ENCODE measurements around the gene SPACA7.
"Not testable (repeated sequence)": the region's sequence is repeated elsewhere in the genome, so short reads cannot be mapped to it uniquely, and the experiment has no call there.

Gene SPACA7

GRCh38 chr13:112397108-112397507, 21.0 kb downstream of the SPACA7 start:
- no peak for DNase-seq (ENCODE audit: low read depth)
- no peak overlapping the region for H3K4me3 ChIP-seq (ENCODE audit: low read depth, low read length)

GRCh38 chr13:112398347-112398746, 22.2 kb downstream of the SPACA7 start:
- H3K4me3 ChIP-seq (ENCODE audit: low read depth, low read length): not testable (repeated sequence)

GRCh38 chr13:112409828-112410227, 33.7 kb downstream of the SPACA7 start:
- DNase-seq (ENCODE audit: low read depth); H3K4me3 ChIP-seq (ENCODE audit: low read depth, low read length): not testable (repeated sequence)

More at GRCh38 chr13:112398347-112398746, 22.2 kb downstream of the SPACA7 start:
- not testable (repeated sequence) for DNase-seq (ENCODE audit: low read depth)

GRCh38 chr13:112416647-112417046, 40.5 kb downstream of the SPACA7 start:
- H3K4me3 ChIP-seq (ENCODE audit: low read depth, low read length): no peak overlapping the region
- no peak for DNase-seq (ENCODE audit: low read depth)

GRCh38 chr13:112417079-112417478, 40.9 kb downstream of the SPACA7 start:
- no peak overlapping the region for H3K4me3 ChIP-seq (ENCODE audit: low read depth, low read length)
- no peak for DNase-seq (ENCODE audit: low read depth)

- DNase-seq (ENCODE audit: low read depth): no peak
- H3K4me3 ChIP-seq (ENCODE audit: low read depth, low read length): no peak overlapping the region
Observed at GRCh38 chr13:112424098-112424497, 47.9 kb downstream of the SPACA7 start.

- H3K4me3 ChIP-seq (ENCODE audit: low read depth, low read length): no peak overlapping the region
- no peak for DNase-seq (ENCODE audit: low read depth)
Observed at GRCh38 chr13:112428704-112429103, 52.5 kb downstream of the SPACA7 start.

GRCh38 chr13:112431734-112432133, 55.6 kb downstream of the SPACA7 start:
- DNase-seq (ENCODE audit: low read depth): no peak
- no peak overlapping the region for H3K4me3 ChIP-seq (ENCODE audit: low read depth, low read length)

GRCh38 chr13:112432734-112433133, 56.6 kb downstream of the SPACA7 start:
- DNase-seq (ENCODE audit: low read depth); H3K4me3 ChIP-seq (ENCODE audit: low read depth, low read length): not testable (repeated sequence)

- H3K4me3 ChIP-seq (ENCODE audit: low read depth, low read length); DNase-seq (ENCODE audit: low read depth): not testable (repeated sequence)
Observed at GRCh38 chr13:112433517-112433916, 57.4 kb downstream of the SPACA7 start.

- H3K4me3 ChIP-seq (ENCODE audit: low read depth, low read length): no peak overlapping the region
- no peak for DNase-seq (ENCODE audit: low read depth)
Observed at GRCh38 chr13:112434032-112434431, 57.9 kb downstream of the SPACA7 start.

GRCh38 chr13:112434937-112435523, 58.9 kb downstream of the SPACA7 start:
- DNase-seq (ENCODE audit: low read depth): no peak
- no peak overlapping the region for H3K4me3 ChIP-seq (ENCODE audit: low read depth, low read length)

GRCh38 chr13:112435973-112436372, 59.8 kb downstream of the SPACA7 start:
- no peak overlapping the region for H3K4me3 ChIP-seq (ENCODE audit: low read depth, low read length)
- DNase-seq (ENCODE audit: low read depth): no peak

GRCh38 chr13:112438094-112438493, 61.9 kb downstream of the SPACA7 start:
- DNase-seq (ENCODE audit: low read depth): no peak
- H3K4me3 ChIP-seq (ENCODE audit: low read depth, low read length): no peak overlapping the region

GRCh38 chr13:112438515-112438914, 62.4 kb downstream of the SPACA7 start:
- DNase-seq (ENCODE audit: low read depth): no peak

GRCh38 chr13:112441226-112441625, 65.1 kb downstream of the SPACA7 start:
- no peak overlapping the region for H3K4me3 ChIP-seq (ENCODE audit: low read depth, low read length)
- DNase-seq (ENCODE audit: low read depth): no peak

More at GRCh38 chr13:112438515-112438914, 62.4 kb downstream of the SPACA7 start:
- H3K4me3 ChIP-seq (ENCODE audit: low read depth, low read length): no peak overlapping the region

- DNase-seq (ENCODE audit: low read depth): no peak
- H3K4me3 ChIP-seq (ENCODE audit: low read depth, low read length): no peak overlapping the region
Observed at GRCh38 chr13:112441779-112442310, 65.7 kb downstream of the SPACA7 start.

- no peak overlapping the region for H3K4me3 ChIP-seq (ENCODE audit: low read depth, low read length)
- no peak for DNase-seq (ENCODE audit: low read depth)
Observed at GRCh38 chr13:112442483-112443090, 66.4 kb downstream of the SPACA7 start.

GRCh38 chr13:112443191-112443994, 67.2 kb downstream of the SPACA7 start:
- DNase-seq (ENCODE audit: low read depth): no peak

GRCh38 chr13:112443995-112444311, 67.8 kb downstream of the SPACA7 start:
- peak; percentile 6 for DNase-seq (ENCODE audit: low read depth)
- H3K4me3 ChIP-seq (ENCODE audit: low read depth, low read length): no peak overlapping the region

More at GRCh38 chr13:112443191-112443994, 67.2 kb downstream of the SPACA7 start:
- H3K4me3 ChIP-seq (ENCODE audit: low read depth, low read length): no peak overlapping the region
